Measurements from ENCODE around the gene MCHR1.
A peak's percentile ranks its signal among the peaks of the same experiment; 100 is the strongest.
"Not testable (repeated sequence)": the region's sequence is repeated elsewhere in the genome, so short reads cannot be mapped to it uniquely, and the experiment has no call there.

Gene MCHR1

GRCh38 chr22:40671796-40672360, 7.4 kb upstream of the MCHR1 start:
- H3K4me3 ChIP-seq (ENCODE audit: low read depth, low read length), result no peak overlapping the region
- ChIA-PET POLR2A (no interaction called here), CTCF (interaction anchor here (0.6 to 2.0 kb wide), 3 partner anchors 11 to 598 kb away, joined by 3 to 5 read pairs (median 3); no protein-coding TSS in a partner anchor)
- no peak for TF ChIP-seq CTCF (IDR thresholded peaks at IDR 0.05; ENCODE audit: insufficient read depth, low read length, missing control alignments)
- DNase-seq (ENCODE audit: low read depth, low spot score), result no peak

GRCh38 chr22:40673017-40673416, 6.3 kb upstream of the MCHR1 start:
- H3K4me3 ChIP-seq (ENCODE audit: low read depth, low read length), result no peak overlapping the region
- ChIA-PET POLR2A (no interaction called here), CTCF (interaction anchor here (2.0 kb wide), 1 partner anchor 9 kb away, joined by 5 read pairs; no protein-coding TSS in a partner anchor)
- no peak for TF ChIP-seq CTCF (IDR thresholded peaks at IDR 0.05; ENCODE audit: insufficient read depth, low read length, missing control alignments)
- DNase-seq (ENCODE audit: low read depth, low spot score), result no peak

- no peak overlapping the region for H3K4me3 ChIP-seq (ENCODE audit: low read depth, low read length)
- CTCF ChIA-PET, result interaction anchor here (0.6 to 1.5 kb wide), 2 partner anchors 28 to 422 kb away, joined by 3 to 4 read pairs; no protein-coding TSS in a partner anchor
- no peak for DNase-seq (ENCODE audit: low read depth, low spot score)
- no peak for TF ChIP-seq CTCF (IDR thresholded peaks at IDR 0.05; ENCODE audit: insufficient read depth, low read length, missing control alignments)
- POLR2A ChIA-PET, result no interaction called here
Measured at GRCh38 chr22:40674274-40674673, 5.0 kb upstream of the MCHR1 start.

- DNase-seq (ENCODE audit: low read depth, low spot score); H3K4me3 ChIP-seq (ENCODE audit: low read depth, low read length); POLR2A ChIA-PET: not testable (repeated sequence)
- CTCF ChIA-PET, result interaction anchor here (1.0 to 1.4 kb wide), 3 partner anchors 12 to 239 kb away, joined by 3 to 5 read pairs (median 3); no protein-coding TSS in a partner anchor
Measured at GRCh38 chr22:40676166-40676565, 3.1 kb upstream of the MCHR1 start.

- CTCF ChIA-PET, result interaction anchor here (1.0 to 1.4 kb wide), 2 partner anchors 13 to 222 kb away, joined by 3 to 5 read pairs; no protein-coding TSS in a partner anchor
- no peak overlapping the region for H3K4me3 ChIP-seq (ENCODE audit: low read depth, low read length)
- POLR2A ChIA-PET, result no interaction called here
- DNase-seq (ENCODE audit: low read depth, low spot score), result no peak
- TF ChIP-seq CTCF (IDR thresholded peaks at IDR 0.05; ENCODE audit: insufficient read depth, low read length, missing control alignments), result no peak
Measured at GRCh38 chr22:40676644-40677043, 2.6 kb upstream of the MCHR1 start.

- CTCF ChIA-PET, result interaction anchor here (0.9 to 1.7 kb wide), 4 partner anchors 13 to 244 kb away, joined by 3 to 6 read pairs (median 4); no protein-coding TSS in a partner anchor
- POLR2A ChIA-PET, result no interaction called here
- TF ChIP-seq CTCF (IDR thresholded peaks at IDR 0.05; ENCODE audit: insufficient read depth, low read length, missing control alignments), result no peak
- DNase-seq (ENCODE audit: low read depth, low spot score), result no peak
- H3K4me3 ChIP-seq (ENCODE audit: low read depth, low read length), result peak overlapping the region; percentile 55; the same call in 1 of the 2 replicates
Measured at GRCh38 chr22:40678493-40679248, 613 bp upstream of the MCHR1 start.
